Lung (tissue), 12 donors: ENCODE data around the gene RAB44. TPM values are rescaled to one million over a fixed set of nuclear protein-coding genes. Genes with fewer than 3 reads are reported as not detected.
"Not testable (repeated sequence)": the region's sequence is repeated elsewhere in the genome, so short reads cannot be mapped to it uniquely, and the experiment has no call there.

ENCODE experiments used
- ATAC-seq: fragments of 200-7000 bp; cut with Tn5 transposase; one replicate; pipeline ENCODE4 v1.9.1; 2020; ENCODE audit warnings: moderate number of reproducible peaks; ENCODE audit not compliant: insufficient read depth, low FRiP score
- DNase-seq, 3 donors: peaks; one replicate each; pipeline ENCODE4 v3.0.0-alpha.2; 2013 to 2017
- H3K27ac ChIP-seq, 2 donors: one replicate each; pipeline ENCODE4 v1.5.1; 2013; ENCODE audit warnings: mild to moderate bottlenecking in 2 of 2, moderate library complexity in 2 of 2, control low read depth in 1 of 2, inconsistent platforms in 1 of 2, low read depth in 1 of 2, low read length in 1 of 2
- H3K27me3 ChIP-seq, 3 donors: one replicate each; pipeline ENCODE4 v1.5.1; 2013; ENCODE audit warnings: low read length in 2 of 3; ENCODE audit not compliant: control insufficient read depth in 3 of 3, insufficient read depth in 3 of 3
- H3K36me3 ChIP-seq, 4 donors: one replicate each; pipeline ENCODE4 v1.5.1; 2013; ENCODE audit warnings: low read length in 4 of 4, mild to moderate bottlenecking in 1 of 4, moderate library complexity in 1 of 4; ENCODE audit not compliant: control insufficient read depth in 4 of 4, insufficient read depth in 4 of 4
- H3K4me1 ChIP-seq, 5 donors: one replicate each; pipeline ENCODE4 v1.5.1; 2013; ENCODE audit warnings: low read length in 5 of 5, mild to moderate bottlenecking in 2 of 5, moderate library complexity in 1 of 5; ENCODE audit not compliant: control insufficient read depth in 5 of 5, insufficient read depth in 5 of 5
- H3K4me3 ChIP-seq: one replicate; pipeline ENCODE4 v1.5.1; 2013; ENCODE audit warnings: mild to moderate bottlenecking, control low read depth, moderate library complexity
- H3K9ac ChIP-seq, 2 donors: one replicate each; pipeline ENCODE4 v1.5.1; 2013; ENCODE audit warnings: low read length in 2 of 2, control low read depth in 1 of 2; ENCODE audit not compliant: insufficient read depth in 1 of 2
- H3K9me3 ChIP-seq, 4 donors: one replicate each; pipeline ENCODE4 v1.5.1; 2013; ENCODE audit warnings: low read length in 3 of 4, mild to moderate bottlenecking in 1 of 4, moderate library complexity in 1 of 4; ENCODE audit not compliant: control insufficient read depth in 4 of 4, insufficient read depth in 3 of 4
- WGBS, 2 donors: extraction: QIAGEN DNeasy Blood & Tissue Kit; methylation state at CpG; one replicate each; pipeline ENCODE4 v1.1.7; 2013; 5-methylcytosine and 5-hydroxymethylcytosine counted together
- polyA plus RNA-seq, 2 donors: library from polyadenylated mRNA; stranded (reverse); fragments of 200-250 nt; gene quantifications; one replicate each; pipeline ENCODE4 v1.2.1, GENCODE V29; 2013
- total RNA-seq, 2 donors: library from RNA; depleted of rRNA in 1 of 2; stranded (reverse); fragments of >200 nt in 1 of 2; gene quantifications; one replicate each; pipeline ENCODE4 v1.2.1, GENCODE V29; 2014 to 2021
- TF ChIP-seq, protein P1 (sequence below): IDR thresholded peaks from 2 replicates; pipeline ENCODE4 v1.5.1; 2012; ENCODE audit warnings: mild to moderate bottlenecking; ENCODE audit errors: control extremely low read depth, extremely low read depth
- donor health status: control.
- donor health status: control.
- donor health status: Bipolar disorder and iron deficiency.
- donor health status: healthy.
- donor health status: DM: yes; HTN: yes; CAD: no.

Gene RAB44
- total and polyA plus RNA-seq, 4 donors = 0.26 to 1.5 (median 0.91) TPM

DNA sequence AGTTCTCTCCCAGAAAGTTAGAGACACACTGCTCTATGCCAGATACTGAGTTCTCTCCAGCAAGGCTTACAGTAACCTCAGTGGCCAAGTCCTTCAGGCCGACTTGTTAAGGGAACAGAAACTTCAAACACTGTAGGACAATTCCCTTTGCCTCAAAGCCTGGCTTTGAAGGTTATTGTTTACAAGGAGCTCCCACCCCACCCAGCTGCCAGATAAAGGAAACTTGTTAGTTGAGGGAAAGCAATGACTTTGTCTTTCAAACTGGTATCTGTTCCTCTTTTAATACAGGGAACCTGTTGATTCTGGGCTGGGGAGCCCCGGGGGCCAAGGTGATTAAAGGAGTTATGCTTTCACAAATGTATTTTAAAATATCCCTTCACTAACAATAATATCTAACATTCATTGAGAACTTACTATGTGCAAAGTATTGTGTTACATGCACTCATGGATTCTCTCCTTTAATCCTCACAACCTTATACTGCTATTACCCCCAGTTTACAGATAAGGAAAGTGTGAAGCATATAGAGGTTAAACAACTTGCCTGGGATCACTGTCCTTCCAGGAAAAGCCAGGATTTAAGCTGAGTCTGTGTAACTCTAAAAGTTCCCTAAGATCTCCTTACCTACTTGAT is 46.7 kb upstream of the RAB44 start:
- TF ChIP-seq, protein P1, sequence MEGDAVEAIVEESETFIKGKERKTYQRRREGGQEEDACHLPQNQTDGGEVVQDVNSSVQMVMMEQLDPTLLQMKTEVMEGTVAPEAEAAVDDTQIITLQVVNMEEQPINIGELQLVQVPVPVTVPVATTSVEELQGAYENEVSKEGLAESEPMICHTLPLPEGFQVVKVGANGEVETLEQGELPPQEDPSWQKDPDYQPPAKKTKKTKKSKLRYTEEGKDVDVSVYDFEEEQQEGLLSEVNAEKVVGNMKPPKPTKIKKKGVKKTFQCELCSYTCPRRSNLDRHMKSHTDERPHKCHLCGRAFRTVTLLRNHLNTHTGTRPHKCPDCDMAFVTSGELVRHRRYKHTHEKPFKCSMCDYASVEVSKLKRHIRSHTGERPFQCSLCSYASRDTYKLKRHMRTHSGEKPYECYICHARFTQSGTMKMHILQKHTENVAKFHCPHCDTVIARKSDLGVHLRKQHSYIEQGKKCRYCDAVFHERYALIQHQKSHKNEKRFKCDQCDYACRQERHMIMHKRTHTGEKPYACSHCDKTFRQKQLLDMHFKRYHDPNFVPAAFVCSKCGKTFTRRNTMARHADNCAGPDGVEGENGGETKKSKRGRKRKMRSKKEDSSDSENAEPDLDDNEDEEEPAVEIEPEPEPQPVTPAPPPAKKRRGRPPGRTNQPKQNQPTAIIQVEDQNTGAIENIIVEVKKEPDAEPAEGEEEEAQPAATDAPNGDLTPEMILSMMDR = no peak
- Histone ChIP-seq H3K9ac (no peak overlapping the region), H3K27ac (no peak overlapping the region), H3K4me1 (peaks cover 0 to 2% (median 0%) of the 10 kb centered on the region in 5 donors), H3K36me3 (no peaks in the 10 kb centered on the region), H3K27me3 (no peaks in the 10 kb centered on the region), H3K9me3 (no peaks in the 10 kb centered on the region), H3K4me3 (no peak overlapping the region)
- ATAC-seq (no peak), DNase-seq (peak in 1 of 3 donors; percentile 45)
- WGBS, 2 donors = 17 to 25% methylated on average over 2 of the region's 2 CpGs

- Histone ChIP-seq H3K9me3 (no peaks in the 10 kb centered on the region), H3K4me3 (no peak overlapping the region), H3K9ac (no peak overlapping the region), H3K27ac (no peak overlapping the region), H3K36me3 (no peaks in the 10 kb centered on the region), H3K27me3 (no peaks in the 10 kb centered on the region), H3K4me1 (peaks cover 0 to 2% (median 0%) of the 10 kb centered on the region in 5 donors)
- TF ChIP-seq, protein P1 = no peak
- ATAC-seq (no peak), DNase-seq (no peak)
- 91 to 93% methylated on average over 11 of the region's 11 CpGs for WGBS, 2 donors
These were observed 45.8 kb upstream of the RAB44 start for GRCh38 chr6:36651659-36652379.

GRCh38 chr6:36654469-36654868 is 43.2 kb upstream of the RAB44 start:
- not testable (repeated sequence) for H3K27me3 ChIP-seq, DNase-seq, ATAC-seq, H3K9ac ChIP-seq, H3K27ac ChIP-seq, H3K4me1 ChIP-seq, H3K36me3 ChIP-seq, H3K4me3 ChIP-seq, H3K9me3 ChIP-seq
- WGBS, 2 donors = 82 to 93% methylated on average over 5 of the region's 5 CpGs

DNA sequence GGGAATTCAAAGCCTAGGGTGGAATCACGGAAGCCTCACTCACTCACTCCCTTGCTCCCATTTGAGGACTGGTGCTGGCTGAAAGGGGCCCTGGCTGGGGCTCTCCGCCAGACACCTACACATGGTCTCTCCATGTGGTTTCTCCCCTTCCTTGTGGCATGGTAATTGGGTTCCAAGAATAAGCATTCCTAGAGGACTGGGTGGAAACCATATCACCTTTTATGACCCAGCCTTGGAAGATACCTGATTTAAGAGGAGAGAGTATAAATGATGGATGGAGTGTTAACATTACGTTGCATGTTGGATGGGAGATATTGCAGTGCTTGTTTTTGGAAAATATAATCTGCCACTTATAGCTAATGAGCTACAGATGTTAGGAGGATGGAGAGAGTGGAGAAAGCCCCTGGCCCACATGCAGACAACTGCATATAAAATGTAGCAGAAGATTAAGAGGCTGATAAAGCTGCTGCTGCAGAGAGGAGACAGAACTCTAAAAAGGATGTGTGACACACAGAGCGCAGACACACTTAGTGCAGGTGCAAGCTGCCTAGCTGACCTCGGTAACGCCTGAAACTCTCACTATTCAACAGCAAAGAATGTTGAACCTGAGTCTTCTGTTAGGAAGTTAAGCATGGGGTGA is 42.4 kb upstream of the RAB44 start:
- ATAC-seq (no peak), DNase-seq (no peak)
- TF ChIP-seq, protein P1 = no peak
- H3K4me1 ChIP-seq = no peaks in the 10 kb centered on the region
- H3K27ac ChIP-seq = no peak overlapping the region
- WGBS, 2 donors = 76 to 84% methylated on average over 6 of the region's 6 CpGs
- H3K27me3 ChIP-seq = no peaks in the 10 kb centered on the region
- no peak overlapping the region for H3K4me3 ChIP-seq
- no peaks in the 10 kb centered on the region for H3K36me3 ChIP-seq
- H3K9me3 ChIP-seq = no peaks in the 10 kb centered on the region
- H3K9ac ChIP-seq = no peak overlapping the region
